Panc1 (cell line): Measurements from ENCODE around the gene CCDC107.

ENCODE experiments used
- POLR2AphosphoS5 ChIP-seq: IDR thresholded peaks from 2 replicates; pipeline ENCODE4 v1.6.1; 2012; ENCODE audit warnings: mild to moderate bottlenecking, low read depth, low read length, moderate library complexity
- SIN3A ChIP-seq: IDR thresholded peaks from 2 replicates; pipeline ENCODE4 v1.6.1; 2012; ENCODE audit warnings: low read depth, mild to moderate bottlenecking, low read length, moderate library complexity, borderline replicate concordance; ENCODE audit not compliant: insufficient read depth
- TCF7L2 ChIP-seq: IDR thresholded peaks from 2 replicates; pipeline ENCODE4 v1.6.1; 2011; ENCODE audit warnings: mild to moderate bottlenecking, low read depth, low read length, inconsistent platforms
- TF ChIP-seq, protein P1 (sequence below): fragments of 450-650 bp; IDR thresholded peaks from 2 replicates; pipeline ENCODE4 v1.5.1; 2017; ENCODE audit warnings: mild to moderate bottlenecking
- TF ChIP-seq, protein P2 (sequence below), 2 experiments: IDR thresholded peaks; 2 replicates each; pipeline ENCODE4 v1.6.1; 2011 to 2012; ENCODE audit warnings: low read depth in 2 of 2, control low read depth in 1 of 2, low read length in 1 of 2, mild to moderate bottlenecking in 1 of 2, moderate library complexity in 1 of 2; ENCODE audit not compliant: insufficient read depth in 1 of 2

- TF ChIP-seq, protein P1, sequence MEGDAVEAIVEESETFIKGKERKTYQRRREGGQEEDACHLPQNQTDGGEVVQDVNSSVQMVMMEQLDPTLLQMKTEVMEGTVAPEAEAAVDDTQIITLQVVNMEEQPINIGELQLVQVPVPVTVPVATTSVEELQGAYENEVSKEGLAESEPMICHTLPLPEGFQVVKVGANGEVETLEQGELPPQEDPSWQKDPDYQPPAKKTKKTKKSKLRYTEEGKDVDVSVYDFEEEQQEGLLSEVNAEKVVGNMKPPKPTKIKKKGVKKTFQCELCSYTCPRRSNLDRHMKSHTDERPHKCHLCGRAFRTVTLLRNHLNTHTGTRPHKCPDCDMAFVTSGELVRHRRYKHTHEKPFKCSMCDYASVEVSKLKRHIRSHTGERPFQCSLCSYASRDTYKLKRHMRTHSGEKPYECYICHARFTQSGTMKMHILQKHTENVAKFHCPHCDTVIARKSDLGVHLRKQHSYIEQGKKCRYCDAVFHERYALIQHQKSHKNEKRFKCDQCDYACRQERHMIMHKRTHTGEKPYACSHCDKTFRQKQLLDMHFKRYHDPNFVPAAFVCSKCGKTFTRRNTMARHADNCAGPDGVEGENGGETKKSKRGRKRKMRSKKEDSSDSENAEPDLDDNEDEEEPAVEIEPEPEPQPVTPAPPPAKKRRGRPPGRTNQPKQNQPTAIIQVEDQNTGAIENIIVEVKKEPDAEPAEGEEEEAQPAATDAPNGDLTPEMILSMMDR, result no peak
- TF ChIP-seq, protein P2, sequence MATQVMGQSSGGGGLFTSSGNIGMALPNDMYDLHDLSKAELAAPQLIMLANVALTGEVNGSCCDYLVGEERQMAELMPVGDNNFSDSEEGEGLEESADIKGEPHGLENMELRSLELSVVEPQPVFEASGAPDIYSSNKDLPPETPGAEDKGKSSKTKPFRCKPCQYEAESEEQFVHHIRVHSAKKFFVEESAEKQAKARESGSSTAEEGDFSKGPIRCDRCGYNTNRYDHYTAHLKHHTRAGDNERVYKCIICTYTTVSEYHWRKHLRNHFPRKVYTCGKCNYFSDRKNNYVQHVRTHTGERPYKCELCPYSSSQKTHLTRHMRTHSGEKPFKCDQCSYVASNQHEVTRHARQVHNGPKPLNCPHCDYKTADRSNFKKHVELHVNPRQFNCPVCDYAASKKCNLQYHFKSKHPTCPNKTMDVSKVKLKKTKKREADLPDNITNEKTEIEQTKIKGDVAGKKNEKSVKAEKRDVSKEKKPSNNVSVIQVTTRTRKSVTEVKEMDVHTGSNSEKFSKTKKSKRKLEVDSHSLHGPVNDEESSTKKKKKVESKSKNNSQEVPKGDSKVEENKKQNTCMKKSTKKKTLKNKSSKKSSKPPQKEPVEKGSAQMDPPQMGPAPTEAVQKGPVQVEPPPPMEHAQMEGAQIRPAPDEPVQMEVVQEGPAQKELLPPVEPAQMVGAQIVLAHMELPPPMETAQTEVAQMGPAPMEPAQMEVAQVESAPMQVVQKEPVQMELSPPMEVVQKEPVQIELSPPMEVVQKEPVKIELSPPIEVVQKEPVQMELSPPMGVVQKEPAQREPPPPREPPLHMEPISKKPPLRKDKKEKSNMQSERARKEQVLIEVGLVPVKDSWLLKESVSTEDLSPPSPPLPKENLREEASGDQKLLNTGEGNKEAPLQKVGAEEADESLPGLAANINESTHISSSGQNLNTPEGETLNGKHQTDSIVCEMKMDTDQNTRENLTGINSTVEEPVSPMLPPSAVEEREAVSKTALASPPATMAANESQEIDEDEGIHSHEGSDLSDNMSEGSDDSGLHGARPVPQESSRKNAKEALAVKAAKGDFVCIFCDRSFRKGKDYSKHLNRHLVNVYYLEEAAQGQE (IDR thresholded peaks at IDR 0.05; ENCODE audit: insufficient read depth in 1 of 2, low read depth in 2 of 2, low read length in 1 of 2), result no peak
- no peak for TF ChIP-seq POLR2AphosphoS5
- TF ChIP-seq SIN3A, result no peak
- no peak for TF ChIP-seq TCF7L2
Measured at GRCh38 chr9:35659340-35659739, 1.2 kb downstream of the CCDC107 start.
